Measurements from ENCODE around the gene SMIM7.
A peak's percentile ranks its signal among the peaks of the same experiment; 100 is the strongest.

The SMIM7 gene

GRCh38 chr19:16628183-16628983 lies 31.6 kb downstream of the SMIM7 start, which contains the start of gene MED26:
Gene MED26 (minus strand): TSS chr19:16628204. CDS start chr19:16627943, 261 bp downstream.
- H3K36me3 ChIP-seq (ENCODE audit: insufficient read depth, low read length) = peaks cover 26% of the 10 kb centered on the region
- peak within 1 kb of the TSS; percentile 98 for H3K9ac ChIP-seq (ENCODE audit: low read depth, low read length)
- no peaks in the 10 kb centered on the region for H3K27me3 ChIP-seq (ENCODE audit: control insufficient read depth, insufficient read depth, low read length)
- no peaks in the 10 kb centered on the region for H3K9me3 ChIP-seq (replicated peaks; ENCODE audit: low read length)
- H3K4me3 ChIP-seq (ENCODE audit: low read length) = peak within 1 kb of the TSS; percentile 96
- peak within 1 kb of the TSS; percentile 93 for H3K4me2 ChIP-seq (ENCODE audit: low read length)
- H3K4me1 ChIP-seq (ENCODE audit: control insufficient read depth, insufficient read depth, low read length) = peaks cover 17% of the 10 kb centered on the region

GRCh38 chr19:16627928-16628182 lies 32.1 kb downstream of the SMIM7 start:
- H3K4me2 ChIP-seq (ENCODE audit: low read length) = peak overlapping the region; percentile 84
- H3K9ac ChIP-seq (ENCODE audit: low read depth, low read length) = peak overlapping the region; percentile 98
- H3K9me3 ChIP-seq (replicated peaks; ENCODE audit: low read length) = no peaks in the 10 kb centered on the region
- peaks cover 17% of the 10 kb centered on the region for H3K4me1 ChIP-seq (ENCODE audit: control insufficient read depth, insufficient read depth, low read length)
- no peaks in the 10 kb centered on the region for H3K27me3 ChIP-seq (ENCODE audit: control insufficient read depth, insufficient read depth, low read length)
- H3K4me3 ChIP-seq (ENCODE audit: low read length) = peak overlapping the region; percentile 96
- H3K36me3 ChIP-seq (ENCODE audit: insufficient read depth, low read length) = peaks cover 30% of the 10 kb centered on the region

GRCh38 chr19:16627193-16627927 lies 32.6 kb downstream of the SMIM7 start:
- Histone ChIP-seq H3K9ac (ENCODE audit: low read depth, low read length) (peak overlapping the region; percentile 98), H3K4me2 (ENCODE audit: low read length) (peak overlapping the region; percentile 84), H3K4me3 (ENCODE audit: low read length) (peak overlapping the region; percentile 96), H3K4me1 (ENCODE audit: control insufficient read depth, insufficient read depth, low read length) (peaks cover 17% of the 10 kb centered on the region), H3K36me3 (ENCODE audit: insufficient read depth, low read length) (peaks cover 28% of the 10 kb centered on the region), H3K9me3 (replicated peaks; ENCODE audit: low read length) (no peaks in the 10 kb centered on the region), H3K27me3 (ENCODE audit: control insufficient read depth, insufficient read depth, low read length) (no peaks in the 10 kb centered on the region)

- H3K4me3 ChIP-seq (ENCODE audit: low read length) = peak overlapping the region; percentile 96
- no peaks in the 10 kb centered on the region for H3K27me3 ChIP-seq (ENCODE audit: control insufficient read depth, insufficient read depth, low read length)
- peaks cover 28% of the 10 kb centered on the region for H3K36me3 ChIP-seq (ENCODE audit: insufficient read depth, low read length)
- peaks cover 17% of the 10 kb centered on the region for H3K4me1 ChIP-seq (ENCODE audit: control insufficient read depth, insufficient read depth, low read length)
- peak overlapping the region; percentile 98 for H3K9ac ChIP-seq (ENCODE audit: low read depth, low read length)
- H3K4me2 ChIP-seq (ENCODE audit: low read length) = peak overlapping the region; percentile 84
- H3K9me3 ChIP-seq (replicated peaks; ENCODE audit: low read length) = no peaks in the 10 kb centered on the region
These were observed 33.1 kb downstream of the SMIM7 start for GRCh38 chr19:16626796-16627192.

- peak overlapping the region; percentile 84 for H3K4me2 ChIP-seq (ENCODE audit: low read length)
- H3K9me3 ChIP-seq (replicated peaks; ENCODE audit: low read length) = no peaks in the 10 kb centered on the region
- peaks cover 24% of the 10 kb centered on the region for H3K36me3 ChIP-seq (ENCODE audit: insufficient read depth, low read length)
- no peak overlapping the region for H3K4me3 ChIP-seq (ENCODE audit: low read length)
- no peaks in the 10 kb centered on the region for H3K27me3 ChIP-seq (ENCODE audit: control insufficient read depth, insufficient read depth, low read length)
- H3K9ac ChIP-seq (ENCODE audit: low read depth, low read length) = no peak overlapping the region
- H3K4me1 ChIP-seq (ENCODE audit: control insufficient read depth, insufficient read depth, low read length) = peaks cover 18% of the 10 kb centered on the region
These were observed 34.6 kb downstream of the SMIM7 start for GRCh38 chr19:16625163-16625958.

- H3K4me1 ChIP-seq (ENCODE audit: control insufficient read depth, insufficient read depth, low read length) = peaks cover 26% of the 10 kb centered on the region
- H3K9ac ChIP-seq (ENCODE audit: low read depth, low read length) = no peak overlapping the region
- H3K9me3 ChIP-seq (replicated peaks; ENCODE audit: low read length) = no peaks in the 10 kb centered on the region
- H3K4me3 ChIP-seq (ENCODE audit: low read length) = no peak overlapping the region
- H3K27me3 ChIP-seq (ENCODE audit: control insufficient read depth, insufficient read depth, low read length) = no peaks in the 10 kb centered on the region
- H3K4me2 ChIP-seq (ENCODE audit: low read length) = no peak overlapping the region
- peaks cover 24% of the 10 kb centered on the region for H3K36me3 ChIP-seq (ENCODE audit: insufficient read depth, low read length)
These were observed 35.7 kb downstream of the SMIM7 start for GRCh38 chr19:16624236-16624635.

GRCh38 chr19:16623576-16623975 lies 36.4 kb downstream of the SMIM7 start:
- H3K4me3 ChIP-seq (ENCODE audit: low read length) = no peak overlapping the region
- H3K27me3 ChIP-seq (ENCODE audit: control insufficient read depth, insufficient read depth, low read length) = no peaks in the 10 kb centered on the region
- peaks cover 24% of the 10 kb centered on the region for H3K36me3 ChIP-seq (ENCODE audit: insufficient read depth, low read length)
- H3K4me1 ChIP-seq (ENCODE audit: control insufficient read depth, insufficient read depth, low read length) = peaks cover 24% of the 10 kb centered on the region
- no peak overlapping the region for H3K4me2 ChIP-seq (ENCODE audit: low read length)
- no peak overlapping the region for H3K9ac ChIP-seq (ENCODE audit: low read depth, low read length)
- H3K9me3 ChIP-seq (replicated peaks; ENCODE audit: low read length) = no peaks in the 10 kb centered on the region

- Histone ChIP-seq H3K4me1 (ENCODE audit: control insufficient read depth, insufficient read depth, low read length) (peaks cover 24% of the 10 kb centered on the region), H3K4me3 (ENCODE audit: low read length) (no peak overlapping the region), H3K9me3 (replicated peaks; ENCODE audit: low read length) (no peaks in the 10 kb centered on the region), H3K36me3 (ENCODE audit: insufficient read depth, low read length) (peaks cover 24% of the 10 kb centered on the region), H3K4me2 (ENCODE audit: low read length) (no peak overlapping the region), H3K27me3 (ENCODE audit: control insufficient read depth, insufficient read depth, low read length) (no peaks in the 10 kb centered on the region), H3K9ac (ENCODE audit: low read depth, low read length) (no peak overlapping the region)
These were observed 36.9 kb downstream of the SMIM7 start for GRCh38 chr19:16623066-16623465.

- Histone ChIP-seq H3K4me3 (ENCODE audit: low read length) (no peak overlapping the region), H3K4me1 (ENCODE audit: control insufficient read depth, insufficient read depth, low read length) (peaks cover 21% of the 10 kb centered on the region), H3K36me3 (ENCODE audit: insufficient read depth, low read length) (peaks cover 24% of the 10 kb centered on the region), H3K9me3 (replicated peaks; ENCODE audit: low read length) (no peaks in the 10 kb centered on the region), H3K4me2 (ENCODE audit: low read length) (no peak overlapping the region), H3K9ac (ENCODE audit: low read depth, low read length) (no peak overlapping the region), H3K27me3 (ENCODE audit: control insufficient read depth, insufficient read depth, low read length) (no peaks in the 10 kb centered on the region)
These were observed 38.7 kb downstream of the SMIM7 start for GRCh38 chr19:16621165-16621800.

- Histone ChIP-seq H3K36me3 (ENCODE audit: insufficient read depth, low read length) (peaks cover 24% of the 10 kb centered on the region), H3K9me3 (replicated peaks; ENCODE audit: low read length) (no peaks in the 10 kb centered on the region), H3K4me2 (ENCODE audit: low read length) (no peak overlapping the region), H3K27me3 (ENCODE audit: control insufficient read depth, insufficient read depth, low read length) (no peaks in the 10 kb centered on the region), H3K4me1 (ENCODE audit: control insufficient read depth, insufficient read depth, low read length) (peaks cover 15% of the 10 kb centered on the region), H3K9ac (ENCODE audit: low read depth, low read length) (no peak overlapping the region), H3K4me3 (ENCODE audit: low read length) (no peak overlapping the region)
These were observed 39.4 kb downstream of the SMIM7 start for GRCh38 chr19:16620584-16620983.

- H3K36me3 ChIP-seq (ENCODE audit: insufficient read depth, low read length) = peaks cover 20% of the 10 kb centered on the region
- H3K4me3 ChIP-seq (ENCODE audit: low read length) = no peak overlapping the region
- peak overlapping the region; percentile 7 for H3K4me2 ChIP-seq (ENCODE audit: low read length)
- peaks cover 15% of the 10 kb centered on the region for H3K4me1 ChIP-seq (ENCODE audit: control insufficient read depth, insufficient read depth, low read length)
- H3K9ac ChIP-seq (ENCODE audit: low read depth, low read length) = no peak overlapping the region
- no peaks in the 10 kb centered on the region for H3K27me3 ChIP-seq (ENCODE audit: control insufficient read depth, insufficient read depth, low read length)
- H3K9me3 ChIP-seq (replicated peaks; ENCODE audit: low read length) = no peaks in the 10 kb centered on the region
These were observed 39.9 kb downstream of the SMIM7 start for GRCh38 chr19:16620018-16620417.
